Breast epithelium (tissue), 4 donors: ENCODE results near the gene CSTF2T. TPM values are rescaled to one million over a fixed set of nuclear protein-coding genes. Genes with fewer than 3 reads are reported as not detected.
A peak's percentile ranks its signal among the peaks of the same experiment; 100 is the strongest.

Source experiments
- DNase-seq, 2 donors: peaks; one replicate each; pipeline ENCODE4 v3.0.0-alpha.2; 2019; ENCODE audit warnings: low spot score in 2 of 2
- H3K27ac ChIP-seq, 2 donors: fragments of 200-600 bp; sonication (generic) in 1 of 2; one replicate each; pipeline ENCODE4 v1.5.1; 2016 to 2019; ENCODE audit warnings: mild to moderate bottlenecking in 1 of 2
- H3K27me3 ChIP-seq, 2 donors: fragments of 200-600 bp; sonication (generic) in 1 of 2; one replicate each; pipeline versions ENCODE4 v1.5.1 to v1.6.0; 2017 to 2019; ENCODE audit warnings: control low read depth in 1 of 2, mild to moderate bottlenecking in 1 of 2
- H3K36me3 ChIP-seq: fragments of 200-600 bp; one replicate; pipeline ENCODE4 v1.5.1; 2019
- H3K4me1 ChIP-seq, 2 donors: fragments of 200-600 bp; sonication (generic); one replicate each; pipeline ENCODE4 v1.5.1; 2016 to 2019; ENCODE audit warnings: control low read depth in 1 of 2
- H3K4me3 ChIP-seq, 3 donors: fragments of 200-600 bp; sonication (generic); 1 replicate in 2 of 3; 2 replicates in 1 of 3; pipeline ENCODE4 v1.5.1; 2016 to 2019; ENCODE audit warnings: mild to moderate bottlenecking in 3 of 3, moderate library complexity in 2 of 3
- H3K9me3 ChIP-seq, 2 donors: fragments of 200-600 bp; sonication (generic) in 1 of 2; one replicate each; pipeline ENCODE4 v1.5.1; 2016 to 2019; ENCODE audit warnings: control low read depth in 1 of 2
- CTCF ChIP-seq, 3 donors: fragments of 450-650 bp; IDR thresholded peaks; one replicate each; pipeline ENCODE4 v1.5.1; 2016 to 2017; ENCODE audit warnings: antibody characterized with exemption in 3 of 3, mild to moderate bottlenecking in 3 of 3, moderate library complexity in 3 of 3
- POLR2A ChIP-seq: fragments of 450-650 bp; IDR thresholded peaks from one replicate; pipeline ENCODE4 v1.6.1; 2016; ENCODE audit warnings: antibody characterized with exemption, mild to moderate bottlenecking, moderate library complexity
- POLR2AphosphoS5 ChIP-seq, 3 donors: sonication (generic); formaldehyde crosslinking; IDR thresholded peaks; one replicate each; pipeline ENCODE4 v1.6.1; 2017; ENCODE audit warnings: antibody characterized with exemption in 3 of 3
- intact Hi-C: fragments of 100-400 bp; cut with DNase I; formaldehyde crosslinking; loops from one replicate; pipeline ENCODE4 v1.15.1; 2023; ENCODE audit warnings: low total_unique reads
- total RNA-seq, 3 donors: library from RNA; depleted of rRNA; stranded (reverse); fragments of >200 nt; gene quantifications; one replicate each; pipeline ENCODE4 v1.1.0, GENCODE V29; 2016

CSTF2T gene
- total RNA-seq, 3 donors from 2014 or later, result 22.8 to 24.6 (median 23.2) TPM

GRCh38 chr10:51699145-51699474, 285 bp downstream of the CSTF2T start:
- Histone ChIP-seq H3K4me3 (peak overlapping the region; percentile 87 to 90 (median 88)), H3K27me3 (no peaks in the 10 kb centered on the region), H3K27ac (peak overlapping the region; percentile 96 to 97), H3K9me3 (no peaks in the 10 kb centered on the region), H3K4me1 (peaks cover 8 to 21% of the 10 kb centered on the region in 2 donors), H3K36me3 (no peaks in the 10 kb centered on the region)
- no peak for DNase-seq
- TF ChIP-seq POLR2A, result no peak
- no peak for TF ChIP-seq CTCF (IDR thresholded peaks at IDR 0.05)
- no peak for TF ChIP-seq POLR2AphosphoS5 (IDR thresholded peaks at IDR 0.05)
- intact Hi-C loops, result no loop called here

GRCh38 chr10:51698473-51699063, 827 bp downstream of the CSTF2T start:
- DNase-seq, result no peak
- Histone ChIP-seq H3K27ac (peak overlapping the region; percentile 96 to 97), H3K4me3 (peak overlapping the region; percentile 87 to 90 (median 88)), H3K36me3 (no peaks in the 10 kb centered on the region), H3K9me3 (no peaks in the 10 kb centered on the region), H3K27me3 (no peaks in the 10 kb centered on the region), H3K4me1 (peaks cover 8 to 21% of the 10 kb centered on the region in 2 donors)
- intact Hi-C loops, result no loop called here
- no peak for TF ChIP-seq POLR2A
- no peak for TF ChIP-seq POLR2AphosphoS5 (IDR thresholded peaks at IDR 0.05)
- TF ChIP-seq CTCF (IDR thresholded peaks at IDR 0.05), result no peak

GRCh38 chr10:51696251-51696650, 3.1 kb downstream of the CSTF2T start:
- no peak for DNase-seq
- H3K4me3 ChIP-seq, result peak overlapping the region in 1 of 3 donors; percentile 14
- intact Hi-C loops, result no loop called here
- no peaks in the 10 kb centered on the region for H3K27me3 ChIP-seq
- H3K9me3 ChIP-seq, result no peaks in the 10 kb centered on the region
- peak overlapping the region in 1 of 2 donors; percentile 35 for H3K27ac ChIP-seq
- H3K36me3 ChIP-seq, result no peaks in the 10 kb centered on the region
- H3K4me1 ChIP-seq, result peaks cover 8 to 21% of the 10 kb centered on the region in 2 donors
- TF ChIP-seq POLR2AphosphoS5 (IDR thresholded peaks at IDR 0.05), result no peak
- no peak for TF ChIP-seq CTCF (IDR thresholded peaks at IDR 0.05)
- TF ChIP-seq POLR2A, result no peak

GRCh38 chr10:51694086-51694768, 5.2 kb downstream of the CSTF2T start:
- H3K9me3 ChIP-seq, result no peaks in the 10 kb centered on the region
- H3K36me3 ChIP-seq, result no peaks in the 10 kb centered on the region
- TF ChIP-seq POLR2AphosphoS5 (IDR thresholded peaks at IDR 0.05), result no peak
- no peak for TF ChIP-seq POLR2A
- no peak for TF ChIP-seq CTCF (IDR thresholded peaks at IDR 0.05)
- peaks cover 8 to 21% of the 10 kb centered on the region in 2 donors for H3K4me1 ChIP-seq
- intact Hi-C loops, result no loop called here
- H3K4me3 ChIP-seq, result no peak overlapping the region
- H3K27ac ChIP-seq, result no peak overlapping the region
- no peaks in the 10 kb centered on the region for H3K27me3 ChIP-seq
- no peak for DNase-seq

GRCh38 chr10:51691135-51691534, 8.3 kb downstream of the CSTF2T start:
- TF ChIP-seq CTCF (IDR thresholded peaks at IDR 0.05) (no peak), POLR2A (no peak), POLR2AphosphoS5 (IDR thresholded peaks at IDR 0.05) (no peak)
- Histone ChIP-seq H3K27me3 (no peaks in the 10 kb centered on the region), H3K36me3 (no peaks in the 10 kb centered on the region), H3K27ac (no peak overlapping the region), H3K4me3 (no peak overlapping the region), H3K4me1 (peaks cover 0 to 5% of the 10 kb centered on the region in 2 donors), H3K9me3 (no peaks in the 10 kb centered on the region)
- intact Hi-C loops, result no loop called here
- DNase-seq, result no peak
